Cardiac muscle cell (in vitro differentiated cells and primary cell): ENCODE results near the gene STRN3. TPM values are rescaled to one million over a fixed set of nuclear protein-coding genes. Genes with fewer than 3 reads are reported as not detected.
"Not testable (repeated sequence)": the region's sequence is repeated elsewhere in the genome, so short reads cannot be mapped to it uniquely, and the experiment has no call there.

Experiments
- DNase-seq, 2 donors: peaks; one replicate each; pipeline versions ENCODE4 v3.0.0 to v3.0.0-alpha.2; 2010 to 2017; ENCODE audit warnings: low read depth in 1 of 2, low spot score in 1 of 2
- H3K27ac ChIP-seq: fragments of 200-600 bp; sonication (generic); 2 replicates; pipeline ENCODE4 v1.5.1; 2016
- H3K27me3 ChIP-seq: fragments of 200-600 bp; sonication (generic); 2 replicates; pipeline ENCODE4 v1.6.0; 2016; ENCODE audit warnings: control low read depth
- H3K36me3 ChIP-seq: fragments of 200-600 bp; sonication (generic); 2 replicates; pipeline ENCODE4 v1.5.1; 2016; ENCODE audit warnings: control low read depth
- H3K4me1 ChIP-seq: fragments of 200-600 bp; sonication (generic); 2 replicates; pipeline ENCODE4 v1.8.1; 2017; ENCODE audit warnings: low read depth, mild to moderate bottlenecking, mixed run types
- H3K4me3 ChIP-seq: fragments of 200-600 bp; sonication (generic); 2 replicates; pipeline ENCODE4 v1.5.1; 2016; ENCODE audit warnings: mild to moderate bottlenecking
- H3K9me3 ChIP-seq: fragments of 200-600 bp; sonication (generic); 2 replicates; pipeline ENCODE4 v1.5.1; 2017; ENCODE audit warnings: low read depth, mild to moderate bottlenecking, control low read depth
- CTCF ChIP-seq: IDR thresholded peaks from 2 replicates; pipeline ENCODE4 v1.5.1; 2012; ENCODE audit warnings: low read depth, mild to moderate bottlenecking, low read length
- polyA plus RNA-seq: library from polyadenylated mRNA; unstranded; fragments of >200 nt; fragmentation: Nextera tagmentation; extraction: Ambion mirVana; gene quantifications from 2 replicates; pipeline ENCODE4 v1.2.1, GENCODE V29; 2016
- total RNA-seq: library from RNA; depleted of rRNA; stranded (reverse); fragments of >200 nt; gene quantifications from 2 replicates; pipeline ENCODE4 v1.2.3, GENCODE V29; 2016

STRN3 gene
- total and polyA plus RNA-seq, 2 experiments from 2014 or later: 18.1 to 57.3 TPM

GRCh38 chr14:31051511-31051910 is 25.3 kb upstream of the STRN3 start:
- H3K27me3 ChIP-seq: no peaks in the 10 kb centered on the region
- no peaks in the 10 kb centered on the region for H3K4me1 ChIP-seq
- no peak for TF ChIP-seq CTCF
- H3K9me3 ChIP-seq: no peaks in the 10 kb centered on the region
- DNase-seq: no peak
- H3K27ac ChIP-seq: no peak overlapping the region
- H3K4me3 ChIP-seq: no peak overlapping the region
- no peaks in the 10 kb centered on the region for H3K36me3 ChIP-seq

- Histone ChIP-seq H3K27me3 (no peaks in the 10 kb centered on the region), H3K4me1 (no peaks in the 10 kb centered on the region), H3K4me3 (no peak overlapping the region), H3K9me3 (no peaks in the 10 kb centered on the region), H3K27ac (no peak overlapping the region), H3K36me3 (no peaks in the 10 kb centered on the region)
- DNase-seq: no peak
- no peak for TF ChIP-seq CTCF
Measured at GRCh38 chr14:31051023-31051422, 24.8 kb upstream of the STRN3 start.

- Histone ChIP-seq H3K27ac (no peak overlapping the region), H3K4me3 (no peak overlapping the region), H3K9me3 (no peaks in the 10 kb centered on the region), H3K36me3 (no peaks in the 10 kb centered on the region), H3K4me1 (peaks cover 10% of the 10 kb centered on the region), H3K27me3 (no peaks in the 10 kb centered on the region)
- TF ChIP-seq CTCF: no peak
- DNase-seq: no peak
Measured at GRCh38 chr14:31047503-31047902, 21.3 kb upstream of the STRN3 start.

- Histone ChIP-seq H3K36me3 (no peaks in the 10 kb centered on the region), H3K27ac (peak overlapping the region; percentile 30), H3K27me3 (no peaks in the 10 kb centered on the region), H3K4me3 (no peak overlapping the region), H3K4me1 (peaks cover 15% of the 10 kb centered on the region), H3K9me3 (no peaks in the 10 kb centered on the region)
- TF ChIP-seq CTCF: no peak
- no peak for DNase-seq
Measured at GRCh38 chr14:31045501-31046080, 19.4 kb upstream of the STRN3 start.

- no peak overlapping the region for H3K4me3 ChIP-seq
- H3K27ac ChIP-seq: no peak overlapping the region
- no peaks in the 10 kb centered on the region for H3K9me3 ChIP-seq
- H3K4me1 ChIP-seq: peaks cover 15% of the 10 kb centered on the region
- no peak for DNase-seq
- no peaks in the 10 kb centered on the region for H3K27me3 ChIP-seq
- no peak for TF ChIP-seq CTCF
- H3K36me3 ChIP-seq: no peaks in the 10 kb centered on the region
Measured at GRCh38 chr14:31043379-31043778, 17.2 kb upstream of the STRN3 start.

GRCh38 chr14:31042893-31043292 is 16.7 kb upstream of the STRN3 start:
- H3K27me3 ChIP-seq, H3K4me3 ChIP-seq, DNase-seq, H3K9me3 ChIP-seq, H3K36me3 ChIP-seq: not testable (repeated sequence)
- H3K4me1 ChIP-seq: peaks cover 15% of the 10 kb centered on the region
- peak overlapping the region; percentile 34 for H3K27ac ChIP-seq
